B cell (primary cell): ENCODE results near the gene TBCA. TPM values are rescaled to one million over a fixed set of nuclear protein-coding genes. Genes with fewer than 3 reads are reported as not detected.

Experiments used
- ATAC-seq: fragments of 200-7000 bp; cut with Tn5 transposase; one replicate; pipeline ENCODE4 v1.10.0; 2021; ENCODE audit warnings: low read depth, mild to moderate bottlenecking, moderate number of reproducible peaks, moderate library complexity
- CTCF ChIA-PET: fragments of 350-600 bp; sonication (Branson Sonifier 250); formaldehyde crosslinking; loops from one replicate; lab custom pipeline; 2021; ENCODE audit warnings: antibody characterized with exemption, inconsistent platforms; lab: Charles Lee
- POLR2A ChIA-PET: fragments of 350-600 bp; sonication (Branson Sonifier 250); formaldehyde crosslinking; loops from one replicate; lab custom pipeline; 2021; ENCODE audit warnings: antibody characterized with exemption; lab: Charles Lee
- DNase-seq: peaks from one replicate; pipeline ENCODE4 v3.0.0; 2013
- H2AFZ ChIP-seq: 2 replicates; pipeline ENCODE4 v1.6.1; 2012; ENCODE audit warnings: mild to moderate bottlenecking, low read depth, low read length; ENCODE audit not compliant: insufficient read depth, poor library complexity, severe bottlenecking
- H3K27ac ChIP-seq, 2 donors: 1 replicate in 1 of 2; 2 replicates in 1 of 2; pipeline ENCODE4 v1.5.1; 2012 to 2013; ENCODE audit warnings: low read length in 2 of 2, mild to moderate bottlenecking in 2 of 2, moderate library complexity in 1 of 2
- H3K27me3 ChIP-seq, 4 experiments: fragments of 200-600 bp in 1 of 4; sonication (generic) in 1 of 4; replicated peaks in 1 of 4; 1 replicate in 2 of 4; 2 replicates in 2 of 4; pipeline versions ENCODE4 v1.6.1 to v1.7.0; 2013 to 2016; ENCODE audit warnings: low read length in 3 of 4, mild to moderate bottlenecking in 2 of 4, mixed read lengths in 1 of 4, moderate library complexity in 1 of 4; ENCODE audit not compliant: insufficient read depth in 4 of 4, control insufficient read depth in 3 of 4; ENCODE audit errors: control extremely low read depth in 1 of 4
- H3K36me3 ChIP-seq, 2 experiments: replicated peaks in 1 of 2; 1 replicate in 1 of 2; 2 replicates in 1 of 2; pipeline versions ENCODE4 v1.6.1 to v1.7.1; 2013; ENCODE audit warnings: low read length in 1 of 2; ENCODE audit not compliant: insufficient read depth in 2 of 2, control insufficient read depth in 1 of 2; ENCODE audit errors: control extremely low read depth in 1 of 2, extremely low read depth in 1 of 2
- H3K4me1 ChIP-seq, 2 donors: fragments of 200-600 bp in 1 of 2; sonication (generic) in 1 of 2; 1 replicate in 1 of 2; 2 replicates in 1 of 2; pipeline versions ENCODE4 v1.5.1 to v1.6.1; 2013 to 2017; ENCODE audit warnings: low read length in 2 of 2; ENCODE audit not compliant: control insufficient read depth in 2 of 2, insufficient read depth in 2 of 2
- H3K4me2 ChIP-seq: replicated peaks from 2 replicates; pipeline ENCODE3; 2012; ENCODE audit warnings: mild to moderate bottlenecking, low read depth, low read length; ENCODE audit not compliant: poor library complexity, severe bottlenecking
- H3K4me3 ChIP-seq, 5 experiments: fragments of 200-600 bp in 1 of 5; sonication (generic) in 1 of 5; 1 replicate in 3 of 5; 2 replicates in 2 of 5; pipeline versions ENCODE4 v1.5.1 to v1.7.0; 2011 to 2016; ENCODE audit warnings: low read length in 4 of 5, mild to moderate bottlenecking in 4 of 5, low read depth in 2 of 5, control low read depth in 1 of 5, moderate library complexity in 1 of 5; ENCODE audit not compliant: insufficient read depth in 1 of 5; ENCODE audit errors: control extremely low read depth in 1 of 5, extremely low read depth in 1 of 5
- H3K79me2 ChIP-seq: fragments of 200-600 bp; sonication (generic); one replicate; pipeline ENCODE4 v1.6.0; 2016; ENCODE audit warnings: low read length; ENCODE audit not compliant: control insufficient read depth, insufficient read depth
- H3K9ac ChIP-seq: fragments of 200-600 bp; sonication (generic); 2 replicates; pipeline ENCODE4 v1.6.1; 2017; ENCODE audit warnings: mild to moderate bottlenecking, low read length, moderate library complexity
- H3K9me3 ChIP-seq, 3 donors: one replicate each; pipeline versions ENCODE4 v1.6.1 to v1.7.1; 2013; ENCODE audit warnings: low read length in 2 of 3; ENCODE audit not compliant: control insufficient read depth in 2 of 3, insufficient read depth in 1 of 3; ENCODE audit errors: control extremely low read depth in 1 of 3
- H4K20me1 ChIP-seq: 2 replicates; pipeline ENCODE4 v1.6.0; 2012; ENCODE audit warnings: mild to moderate bottlenecking, low read length; ENCODE audit not compliant: insufficient read depth, control insufficient read depth, poor library complexity, severe bottlenecking
- H3K27ac Mint-ChIP-seq: one replicate; pipeline ENCODE4 v1.8.0; 2021; ENCODE audit warnings: mixed read lengths
- H3K27me3 Mint-ChIP-seq: one replicate; pipeline ENCODE4 v1.8.0; 2021; ENCODE audit warnings: mixed read lengths
- H3K4me1 Mint-ChIP-seq: one replicate; pipeline ENCODE4 v1.8.0; 2021; ENCODE audit warnings: mixed read lengths
- H3K4me3 Mint-ChIP-seq: one replicate; pipeline ENCODE4 v1.8.0; 2021; ENCODE audit warnings: mixed read lengths
- H3K9me3 Mint-ChIP-seq: one replicate; pipeline ENCODE4 v1.8.0; 2022; ENCODE audit warnings: mixed read lengths; ENCODE audit not compliant: insufficient read depth
- CTCF ChIP-seq: fragments of 200-600 bp; IDR thresholded peaks from one replicate; pipeline ENCODE4 v1.8.0; 2022; ENCODE audit warnings: antibody characterized with exemption, mild to moderate bottlenecking
- EZH2 ChIP-seq: IDR thresholded peaks from 2 replicates; pipeline ENCODE4 v1.6.1; 2012; ENCODE audit warnings: borderline replicate concordance, low read depth, mild to moderate bottlenecking, moderate library complexity, low read length; ENCODE audit not compliant: insufficient read depth, poor library complexity, severe bottlenecking
- WGBS: methylation state at CpG from one replicate; pipeline ENCODE4 v1.1.5; 2013; ENCODE audit warnings: missing lambda C conversion rate; ENCODE audit not compliant: insufficient coverage; 5-methylcytosine and 5-hydroxymethylcytosine counted together
- intact Hi-C: fragments of 100-400 bp; cut with micrococcal nuclease; formaldehyde crosslinking; loops from one replicate; pipeline ENCODE4 v1.10.0; 2022
- polyA plus RNA-seq: library from polyadenylated mRNA; depleted of rRNA; stranded (reverse); fragments of >200 nt; gene quantifications from 2 replicates; pipeline ENCODE4 v1.2.3, GENCODE V29; 2012
- total RNA-seq, 2 donors: library from RNA; stranded (reverse); fragments of 120-200 nt in 1 of 2; gene quantifications; 1 replicate in 1 of 2; 2 replicates in 1 of 2; pipeline versions ENCODE4 v1.2.3 to v1.2.4, GENCODE V29; 2013 to 2022

TBCA gene
- total and polyA plus RNA-seq, 2 donors (not counting 1 experiment from before 2014, with no cell fraction given) = 22.3 to 110 TPM

GRCh38 chr5:77683171-77683732, 92.9 kb downstream of the TBCA start:
- Mint-ChIP-seq H3K4me3 (no peak overlapping the region), H3K4me1 (no peaks in the 10 kb centered on the region), H3K27me3 (peaks cover 7% of the 10 kb centered on the region), H3K27ac (no peak overlapping the region), H3K9me3 (no peaks in the 10 kb centered on the region)
- intact Hi-C loops = no loop called here
- H3K79me2 ChIP-seq = no peaks in the 10 kb centered on the region
- DNase-seq = no peak
- CTCF ChIA-PET = no interaction called here
- no peak for ATAC-seq
- no peaks in the 10 kb centered on the region for H3K9me3 ChIP-seq
- H3K4me1 ChIP-seq = no peaks in the 10 kb centered on the region
- no peak overlapping the region for H2AFZ ChIP-seq
- no peak overlapping the region for H3K27ac ChIP-seq
- H4K20me1 ChIP-seq = no peaks in the 10 kb centered on the region
- H3K4me2 ChIP-seq = no peak overlapping the region
- peaks cover 0 to 2% of the 10 kb centered on the region in 2 experiments for H3K36me3 ChIP-seq
- WGBS = 80% methylated on average over 1 of the region's 6 CpGs
- H3K27me3 ChIP-seq = no peaks in the 10 kb centered on the region
- H3K4me3 ChIP-seq = no peak overlapping the region
- no peak overlapping the region for H3K9ac ChIP-seq
- POLR2A ChIA-PET = no interaction called here
- TF ChIP-seq CTCF (no peak), EZH2 (no peak)

DNA sequence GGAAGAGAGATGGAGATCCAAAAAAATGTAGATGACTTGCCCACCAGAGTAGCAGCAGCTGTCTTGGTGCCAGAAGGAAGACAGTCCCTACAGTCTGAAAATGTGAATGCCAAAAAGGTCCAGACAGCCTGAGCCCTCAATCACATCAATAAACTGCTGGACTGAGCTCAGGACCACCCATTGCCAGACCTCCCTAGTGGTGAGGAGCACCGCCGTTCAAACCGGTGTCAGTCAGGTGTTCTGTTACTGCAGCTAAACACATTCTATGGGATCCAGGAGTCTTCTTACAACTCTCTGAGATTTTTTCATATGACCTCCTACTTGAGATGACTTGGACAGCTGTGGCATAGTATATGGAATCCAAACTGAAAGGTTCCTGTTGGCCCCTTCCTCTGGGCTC, 105.6 kb downstream of the TBCA start:
- Mint-ChIP-seq H3K27ac (no peak overlapping the region), H3K9me3 (peaks cover 4% of the 10 kb centered on the region), H3K4me1 (no peaks in the 10 kb centered on the region), H3K27me3 (peaks cover 22% of the 10 kb centered on the region), H3K4me3 (no peak overlapping the region)
- Histone ChIP-seq H3K79me2 (no peaks in the 10 kb centered on the region), H4K20me1 (no peaks in the 10 kb centered on the region), H3K27me3 (peaks cover 0 to 9% (median 0%) of the 10 kb centered on the region in 4 experiments), H3K4me1 (no peaks in the 10 kb centered on the region), H3K27ac (no peak overlapping the region), H2AFZ (no peak overlapping the region), H3K9me3 (no peaks in the 10 kb centered on the region), H3K4me3 (no peak overlapping the region), H3K4me2 (no peak overlapping the region), H3K9ac (no peak overlapping the region), H3K36me3 (no peaks in the 10 kb centered on the region)
- intact Hi-C loops = no loop called here
- 83% methylated on average over 3 of the region's 3 CpGs for WGBS
- ChIA-PET POLR2A (no interaction called here), CTCF (interaction anchor here (1.3 kb wide), 1 partner anchor 16 kb away, joined by 3 read pairs; no protein-coding TSS in a partner anchor)
- DNase-seq (no peak), ATAC-seq (no peak)
- no peak for TF ChIP-seq CTCF
- TF ChIP-seq EZH2 = no peak
